Memory B cell (primary cell): ENCODE results near the gene IQCF5.

Experiments
- ATAC-seq: fragments of 150-1000 bp; cut with Tn5 transposase; 2 replicates; pipeline ENCODE4 v1.10.0; 2021; ENCODE audit warnings: low read depth, mild to moderate bottlenecking, moderate library complexity
- DNase-seq, 2 donors: peaks; one replicate each; pipeline ENCODE4 v3.0.0; 2022; ENCODE audit warnings: low spot score in 2 of 2
- H3K27ac Mint-ChIP-seq: one replicate; pipeline ENCODE4 v1.8.0; 2022; ENCODE audit warnings: mild to moderate bottlenecking, moderate library complexity, mixed read lengths
- H3K27me3 Mint-ChIP-seq: one replicate; pipeline ENCODE4 v1.8.0; 2022; ENCODE audit warnings: mixed read lengths
- H3K36me3 Mint-ChIP-seq: one replicate; pipeline ENCODE4 v1.8.0; 2022; ENCODE audit warnings: mild to moderate bottlenecking, mixed read lengths
- H3K4me1 Mint-ChIP-seq: one replicate; pipeline ENCODE4 v1.8.0; 2022; ENCODE audit warnings: mixed read lengths
- H3K4me3 Mint-ChIP-seq: one replicate; pipeline ENCODE4 v1.8.0; 2022; ENCODE audit warnings: mild to moderate bottlenecking, moderate library complexity, mixed read lengths
- H3K9me3 Mint-ChIP-seq: one replicate; pipeline ENCODE4 v1.8.0; 2022; ENCODE audit warnings: mixed read lengths

The IQCF5 gene

GRCh38 chr3:51830836-51831385 lies 44.5 kb downstream of the IQCF5 start:
- H3K4me3 Mint-ChIP-seq, result no peak overlapping the region
- no peak overlapping the region for H3K27ac Mint-ChIP-seq
- no peak for DNase-seq
- no peaks in the 10 kb centered on the region for H3K36me3 Mint-ChIP-seq
- H3K27me3 Mint-ChIP-seq, result peaks cover 13% of the 10 kb centered on the region
- peaks cover 3% of the 10 kb centered on the region for H3K9me3 Mint-ChIP-seq
- ATAC-seq, result no peak
- no peaks in the 10 kb centered on the region for H3K4me1 Mint-ChIP-seq

GRCh38 chr3:51830345-51830744 lies 45.1 kb downstream of the IQCF5 start:
- DNase-seq (no peak), ATAC-seq (no peak)
- Mint-ChIP-seq H3K4me3 (no peak overlapping the region), H3K27me3 (peaks cover 13% of the 10 kb centered on the region), H3K36me3 (no peaks in the 10 kb centered on the region), H3K4me1 (no peaks in the 10 kb centered on the region), H3K27ac (no peak overlapping the region), H3K9me3 (peaks cover 3% of the 10 kb centered on the region)

DNA sequence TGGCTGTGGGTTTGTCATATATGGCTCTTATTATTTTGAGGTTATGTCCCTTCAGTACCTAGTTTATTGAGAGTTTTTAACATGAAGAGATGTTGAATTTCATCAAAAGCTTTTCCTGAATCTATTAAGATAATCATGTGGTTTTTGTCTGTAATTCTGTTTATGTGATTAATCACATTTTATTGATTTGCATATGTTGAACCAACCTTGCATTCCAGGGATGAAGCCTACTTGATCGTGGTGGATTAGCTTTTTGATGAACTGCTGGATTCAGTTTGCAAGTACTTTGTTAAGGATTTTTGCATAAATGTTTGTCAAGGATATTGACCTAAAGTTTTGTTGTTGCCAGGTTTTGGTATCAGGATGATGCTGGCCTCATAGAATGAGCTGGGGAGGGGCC lies 47.1 kb downstream of the IQCF5 start:
- Mint-ChIP-seq H3K9me3 (no peaks in the 10 kb centered on the region), H3K36me3 (no peaks in the 10 kb centered on the region), H3K4me1 (no peaks in the 10 kb centered on the region), H3K27me3 (peaks cover 9% of the 10 kb centered on the region), H3K4me3 (no peak overlapping the region), H3K27ac (no peak overlapping the region)
- no peak for DNase-seq
- ATAC-seq, result no peak
